NB4 (cell line): ENCODE results near the gene EDEM1.
A peak's percentile ranks its signal among the peaks of the same experiment; 100 is the strongest.

Source experiments
- DNase-seq: peaks from one replicate; pipeline ENCODE4 v3.0.0; 2010; ENCODE audit warnings: low read depth
- H3K4me3 ChIP-seq: one replicate; pipeline ENCODE4 v1.5.1; 2011; ENCODE audit warnings: mild to moderate bottlenecking, low read depth, low read length, moderate library complexity
- CTCF ChIP-seq: IDR thresholded peaks from one replicate; pipeline ENCODE4 v1.5.1; 2012; ENCODE audit warnings: low read depth, low read length
- MAX ChIP-seq: IDR thresholded peaks from 2 replicates; pipeline ENCODE4 v1.6.1; 2011; ENCODE audit warnings: low read depth, low read length
- MYC ChIP-seq: IDR thresholded peaks from 2 replicates; pipeline ENCODE4 v1.6.1; 2011; ENCODE audit warnings: low read depth, low read length
- POLR2A ChIP-seq: IDR thresholded peaks from 2 replicates; pipeline ENCODE4 v1.6.1; 2011; ENCODE audit warnings: mild to moderate bottlenecking; ENCODE audit not compliant: insufficient read length; ENCODE audit errors: extremely low read depth

The EDEM1 gene

GRCh38 chr3:5184499-5184898 is 3.0 kb upstream of the EDEM1 start:
- TF ChIP-seq MYC (no peak), CTCF (no peak), POLR2A (no peak), MAX (no peak)
- no peak for DNase-seq
- H3K4me3 ChIP-seq = no peak overlapping the region

- H3K4me3 ChIP-seq = no peak overlapping the region
- no peak for TF ChIP-seq MYC
- no peak for TF ChIP-seq CTCF
- TF ChIP-seq MAX = no peak
- no peak for TF ChIP-seq POLR2A
- no peak for DNase-seq
Measured at GRCh38 chr3:5185093-5185673, 2.3 kb upstream of the EDEM1 start.

- TF ChIP-seq POLR2A = no peak
- TF ChIP-seq CTCF = no peak
- TF ChIP-seq MAX = peak; percentile 93
- peak; percentile 98 for TF ChIP-seq MYC
- H3K4me3 ChIP-seq = peak overlapping the region; percentile 83
- DNase-seq = peak; percentile 95
Measured at GRCh38 chr3:5186089-5186857, 1.2 kb upstream of the EDEM1 start.

- DNase-seq = peak; percentile 47
- H3K4me3 ChIP-seq = peak overlapping the region; percentile 83
- TF ChIP-seq MAX (no peak), CTCF (no peak), POLR2A (no peak)
Measured at GRCh38 chr3:5186858-5187155, 700 bp upstream of the EDEM1 start.

- peak overlapping the region; percentile 86 for H3K4me3 ChIP-seq
- peak; percentile 60 for DNase-seq
- TF ChIP-seq CTCF (no peak), MAX (peak; percentile 9; the same call in 1 of the 2 replicates), MYC (peak; percentile 25; the same call in 1 of the 2 replicates), POLR2A (no peak)
Measured at GRCh38 chr3:5187920-5188418, 462 bp downstream of the EDEM1 start.
